Lung (tissue), 12 donors: Measurements from ENCODE around the gene ZNF132. TPM values are rescaled to one million over a fixed set of nuclear protein-coding genes. Genes with fewer than 3 reads are reported as not detected.

Experiments
- ATAC-seq: fragments of 200-7000 bp; cut with Tn5 transposase; one replicate; pipeline ENCODE4 v1.9.1; 2020; ENCODE audit warnings: moderate number of reproducible peaks; ENCODE audit not compliant: insufficient read depth, low FRiP score
- DNase-seq, 3 donors: peaks; one replicate each; pipeline ENCODE4 v3.0.0-alpha.2; 2013 to 2017
- H3K27ac ChIP-seq, 2 donors: one replicate each; pipeline ENCODE4 v1.5.1; 2013; ENCODE audit warnings: mild to moderate bottlenecking in 2 of 2, moderate library complexity in 2 of 2, control low read depth in 1 of 2, inconsistent platforms in 1 of 2, low read depth in 1 of 2, low read length in 1 of 2
- H3K27me3 ChIP-seq, 3 donors: one replicate each; pipeline ENCODE4 v1.5.1; 2013; ENCODE audit warnings: low read length in 2 of 3; ENCODE audit not compliant: control insufficient read depth in 3 of 3, insufficient read depth in 3 of 3
- H3K36me3 ChIP-seq, 4 donors: one replicate each; pipeline ENCODE4 v1.5.1; 2013; ENCODE audit warnings: low read length in 4 of 4, mild to moderate bottlenecking in 1 of 4, moderate library complexity in 1 of 4; ENCODE audit not compliant: control insufficient read depth in 4 of 4, insufficient read depth in 4 of 4
- H3K4me1 ChIP-seq, 5 donors: one replicate each; pipeline ENCODE4 v1.5.1; 2013; ENCODE audit warnings: low read length in 5 of 5, mild to moderate bottlenecking in 2 of 5, moderate library complexity in 1 of 5; ENCODE audit not compliant: control insufficient read depth in 5 of 5, insufficient read depth in 5 of 5
- H3K4me3 ChIP-seq: one replicate; pipeline ENCODE4 v1.5.1; 2013; ENCODE audit warnings: mild to moderate bottlenecking, control low read depth, moderate library complexity
- H3K9ac ChIP-seq, 2 donors: one replicate each; pipeline ENCODE4 v1.5.1; 2013; ENCODE audit warnings: low read length in 2 of 2, control low read depth in 1 of 2; ENCODE audit not compliant: insufficient read depth in 1 of 2
- H3K9me3 ChIP-seq, 4 donors: one replicate each; pipeline ENCODE4 v1.5.1; 2013; ENCODE audit warnings: low read length in 3 of 4, mild to moderate bottlenecking in 1 of 4, moderate library complexity in 1 of 4; ENCODE audit not compliant: control insufficient read depth in 4 of 4, insufficient read depth in 3 of 4
- WGBS, 2 donors: extraction: QIAGEN DNeasy Blood & Tissue Kit; methylation state at CpG; one replicate each; pipeline ENCODE4 v1.1.7; 2013; 5-methylcytosine and 5-hydroxymethylcytosine counted together
- polyA plus RNA-seq, 2 donors: library from polyadenylated mRNA; stranded (reverse); fragments of 200-250 nt; gene quantifications; one replicate each; pipeline ENCODE4 v1.2.1, GENCODE V29; 2013
- total RNA-seq, 2 donors: library from RNA; depleted of rRNA in 1 of 2; stranded (reverse); fragments of >200 nt in 1 of 2; gene quantifications; one replicate each; pipeline ENCODE4 v1.2.1, GENCODE V29; 2014 to 2021
- TF ChIP-seq, protein P1 (sequence below): IDR thresholded peaks from 2 replicates; pipeline ENCODE4 v1.5.1; 2012; ENCODE audit warnings: mild to moderate bottlenecking; ENCODE audit errors: control extremely low read depth, extremely low read depth
- donor health status: control.
- donor health status: control.
- donor health status: Bipolar disorder and iron deficiency.
- donor health status: healthy.
- donor health status: DM: yes; HTN: yes; CAD: no.

Gene ZNF132
- total and polyA plus RNA-seq, 4 donors, result 1.0 to 7.4 (median 2.9) TPM

DNA sequence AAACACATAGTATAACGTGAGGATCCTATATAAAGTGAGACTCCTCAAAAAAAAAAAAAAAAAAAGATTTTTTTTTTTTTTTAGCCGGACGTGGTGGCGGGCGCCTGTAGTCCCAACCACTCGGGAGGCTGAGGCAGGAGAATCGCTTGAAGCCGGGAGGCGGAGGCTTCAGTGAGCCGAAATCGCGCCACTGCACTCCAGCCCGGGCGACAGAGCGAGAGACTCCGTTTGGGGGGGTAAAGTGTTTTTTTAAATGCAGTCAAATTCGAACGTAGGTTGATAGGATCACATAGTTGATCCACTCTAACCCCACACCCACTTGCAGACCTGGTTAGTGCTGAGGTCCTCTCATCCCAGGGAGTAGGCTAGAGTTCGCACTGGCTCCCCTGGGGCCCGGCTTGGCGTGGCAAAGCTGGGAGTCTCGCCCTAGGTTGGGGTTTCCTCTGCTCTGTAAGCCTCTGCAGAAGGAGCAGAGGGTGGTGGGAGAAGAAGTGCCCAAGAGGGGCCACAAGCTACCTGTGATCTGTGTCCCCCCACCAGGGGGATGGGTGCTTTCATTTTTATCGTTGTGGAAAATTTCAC lies 38.0 kb downstream of the ZNF132 start:
- H3K27ac ChIP-seq, result no peak overlapping the region
- H3K36me3 ChIP-seq, result no peaks in the 10 kb centered on the region
- no peak for DNase-seq
- no peaks in the 10 kb centered on the region for H3K9me3 ChIP-seq
- no peak for ATAC-seq
- peaks cover 0 to 20% (median 8%) of the 10 kb centered on the region in 5 donors for H3K4me1 ChIP-seq
- H3K9ac ChIP-seq, result peak overlapping the region in 1 of 2 donors; percentile 59
- no peak overlapping the region for H3K4me3 ChIP-seq
- H3K27me3 ChIP-seq, result peaks cover 0 to 7% (median 7%) of the 10 kb centered on the region in 3 donors
- TF ChIP-seq, protein P1, sequence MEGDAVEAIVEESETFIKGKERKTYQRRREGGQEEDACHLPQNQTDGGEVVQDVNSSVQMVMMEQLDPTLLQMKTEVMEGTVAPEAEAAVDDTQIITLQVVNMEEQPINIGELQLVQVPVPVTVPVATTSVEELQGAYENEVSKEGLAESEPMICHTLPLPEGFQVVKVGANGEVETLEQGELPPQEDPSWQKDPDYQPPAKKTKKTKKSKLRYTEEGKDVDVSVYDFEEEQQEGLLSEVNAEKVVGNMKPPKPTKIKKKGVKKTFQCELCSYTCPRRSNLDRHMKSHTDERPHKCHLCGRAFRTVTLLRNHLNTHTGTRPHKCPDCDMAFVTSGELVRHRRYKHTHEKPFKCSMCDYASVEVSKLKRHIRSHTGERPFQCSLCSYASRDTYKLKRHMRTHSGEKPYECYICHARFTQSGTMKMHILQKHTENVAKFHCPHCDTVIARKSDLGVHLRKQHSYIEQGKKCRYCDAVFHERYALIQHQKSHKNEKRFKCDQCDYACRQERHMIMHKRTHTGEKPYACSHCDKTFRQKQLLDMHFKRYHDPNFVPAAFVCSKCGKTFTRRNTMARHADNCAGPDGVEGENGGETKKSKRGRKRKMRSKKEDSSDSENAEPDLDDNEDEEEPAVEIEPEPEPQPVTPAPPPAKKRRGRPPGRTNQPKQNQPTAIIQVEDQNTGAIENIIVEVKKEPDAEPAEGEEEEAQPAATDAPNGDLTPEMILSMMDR, result no peak
- 25 to 33% methylated on average over 23 of the region's 23 CpGs for WGBS, 2 donors

GRCh38 chr19:58400916-58401839 lies 38.8 kb downstream of the ZNF132 start:
- TF ChIP-seq, protein P1, result no peak
- peak; percentile 98 for ATAC-seq
- no peaks in the 10 kb centered on the region for H3K36me3 ChIP-seq
- WGBS, 2 donors, result 3% methylated on average over 80 of the region's 80 CpGs
- H3K27ac ChIP-seq, result peak overlapping the region in 1 of 2 donors; percentile 90
- H3K4me3 ChIP-seq, result peak overlapping the region; percentile 56
- H3K9ac ChIP-seq, result peak overlapping the region; percentile 21 to 81
- peaks cover 0 to 8% (median 8%) of the 10 kb centered on the region in 3 donors for H3K27me3 ChIP-seq
- peaks cover 0 to 16% (median 8%) of the 10 kb centered on the region in 5 donors for H3K4me1 ChIP-seq
- H3K9me3 ChIP-seq, result no peaks in the 10 kb centered on the region
- DNase-seq, result peak; percentile 100

DNA sequence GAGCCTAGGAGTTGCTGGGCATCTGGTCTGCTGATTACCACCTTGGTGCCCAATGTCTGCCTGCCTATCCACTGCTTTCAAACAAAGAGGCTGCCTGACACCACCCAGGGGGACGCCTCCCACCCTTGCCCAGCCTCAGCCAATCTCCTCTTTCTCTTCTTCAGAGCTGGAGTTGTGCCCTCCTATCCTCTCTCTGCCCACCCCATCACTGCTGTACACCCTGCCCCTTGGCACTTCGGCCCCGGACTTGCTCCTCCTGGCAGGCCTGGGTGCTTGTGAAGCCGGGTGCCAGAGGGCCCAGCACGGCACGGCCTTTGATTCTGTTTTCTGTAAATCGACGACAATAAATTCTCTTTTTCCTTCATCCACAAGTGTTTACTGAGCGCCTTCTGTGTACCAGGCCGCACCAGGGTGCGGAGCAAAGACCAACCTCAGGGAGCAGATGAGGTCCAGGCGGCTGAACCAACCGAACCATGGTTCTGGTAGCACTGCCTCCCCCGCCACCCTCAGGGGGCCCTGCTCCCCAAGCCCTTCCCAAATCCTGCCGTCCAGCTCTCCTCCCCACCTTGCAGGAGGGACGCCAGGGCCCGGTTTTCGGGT lies 39.5 kb downstream of the ZNF132 start:
- Histone ChIP-seq H3K27me3 (peaks cover 0 to 15% (median 8%) of the 10 kb centered on the region in 3 donors), H3K4me3 (peak overlapping the region; percentile 51), H3K4me1 (peaks cover 0 to 19% (median 11%) of the 10 kb centered on the region in 5 donors), H3K9me3 (no peaks in the 10 kb centered on the region), H3K36me3 (no peaks in the 10 kb centered on the region), H3K9ac (peak overlapping the region; percentile 21 to 81), H3K27ac (no peak overlapping the region)
- TF ChIP-seq, protein P1, result no peak
- ATAC-seq, result no peak
- 49 to 60% methylated on average over 18 of the region's 18 CpGs for WGBS, 2 donors
- no peak for DNase-seq
